HG03025 (cell line): ENCODE measurements around the gene RAB4A.
"Not testable (repeated sequence)": the region's sequence is repeated elsewhere in the genome, so short reads cannot be mapped to it uniquely, and the experiment has no call there.

Experiments
- ATAC-seq: cut with Tn5 transposase; IDR thresholded peaks from one replicate; pipeline ENCODE4 v1.9.1; 2021; ENCODE audit warnings: mild to moderate bottlenecking, moderate library complexity; ENCODE audit not compliant: unreplicated experiment, low FRiP score

The RAB4A gene

DNA sequence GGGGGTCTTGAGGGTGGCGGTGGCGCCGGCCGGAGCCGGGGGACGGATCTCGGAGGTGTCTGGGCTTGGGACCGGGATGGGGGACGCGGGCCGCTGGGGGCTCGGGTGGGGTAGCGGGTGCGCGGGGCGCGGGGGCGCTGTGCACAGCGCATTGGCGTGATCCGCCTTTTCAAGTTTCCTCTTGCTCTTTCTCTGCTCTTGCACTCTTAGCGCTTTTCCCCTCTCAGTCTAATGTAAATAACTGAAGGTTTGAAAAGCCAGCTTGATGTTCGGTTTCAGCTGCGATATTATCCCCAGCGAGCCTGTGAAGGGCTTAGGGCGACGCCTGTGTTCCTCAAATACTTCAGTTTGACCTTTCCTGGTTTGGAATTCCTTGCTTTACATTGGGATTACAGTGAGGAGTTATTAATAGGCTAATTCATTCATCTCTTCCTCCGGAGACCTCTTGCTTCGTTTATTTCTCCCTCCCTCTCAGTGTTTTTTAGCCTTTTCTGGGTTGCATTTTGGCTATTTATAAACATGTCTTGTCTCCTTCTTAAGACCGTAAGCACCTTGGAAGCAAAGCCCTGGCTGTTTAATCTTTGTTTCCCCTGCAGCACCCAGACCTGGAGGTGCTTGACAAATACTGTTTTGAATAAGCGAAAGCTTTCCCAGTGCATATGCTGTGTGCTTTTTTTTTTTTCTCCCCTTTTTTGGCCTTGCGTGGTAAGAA, 693 bp downstream of the RAB4A start:
- ATAC-seq: peak; percentile 56

- no peak for ATAC-seq
These were observed 1.6 kb downstream of the RAB4A start for GRCh38 chr1:229272164-229273158.

GRCh38 chr1:229273507-229274232, 2.8 kb downstream of the RAB4A start:
- ATAC-seq: no peak

DNA sequence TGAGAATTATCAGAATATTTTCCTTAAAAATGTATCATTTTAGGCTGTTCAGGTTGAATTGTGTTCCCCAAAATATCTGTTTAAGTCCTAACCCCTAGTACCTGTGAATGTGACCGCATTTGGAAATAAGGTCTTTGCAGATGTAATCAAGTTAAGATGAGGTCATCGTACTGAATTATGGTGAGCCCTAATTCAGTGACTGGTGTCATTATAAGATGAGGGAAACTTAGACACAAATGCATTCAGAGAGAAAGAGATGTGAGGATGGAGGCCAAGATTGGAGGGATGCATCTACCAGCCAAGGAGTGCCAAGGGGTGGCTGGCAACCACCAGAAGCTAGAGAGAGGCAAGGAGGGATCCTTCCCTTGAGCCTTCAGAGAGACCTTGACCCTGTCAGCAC, 4.1 kb downstream of the RAB4A start:
- ATAC-seq: no peak

DNA sequence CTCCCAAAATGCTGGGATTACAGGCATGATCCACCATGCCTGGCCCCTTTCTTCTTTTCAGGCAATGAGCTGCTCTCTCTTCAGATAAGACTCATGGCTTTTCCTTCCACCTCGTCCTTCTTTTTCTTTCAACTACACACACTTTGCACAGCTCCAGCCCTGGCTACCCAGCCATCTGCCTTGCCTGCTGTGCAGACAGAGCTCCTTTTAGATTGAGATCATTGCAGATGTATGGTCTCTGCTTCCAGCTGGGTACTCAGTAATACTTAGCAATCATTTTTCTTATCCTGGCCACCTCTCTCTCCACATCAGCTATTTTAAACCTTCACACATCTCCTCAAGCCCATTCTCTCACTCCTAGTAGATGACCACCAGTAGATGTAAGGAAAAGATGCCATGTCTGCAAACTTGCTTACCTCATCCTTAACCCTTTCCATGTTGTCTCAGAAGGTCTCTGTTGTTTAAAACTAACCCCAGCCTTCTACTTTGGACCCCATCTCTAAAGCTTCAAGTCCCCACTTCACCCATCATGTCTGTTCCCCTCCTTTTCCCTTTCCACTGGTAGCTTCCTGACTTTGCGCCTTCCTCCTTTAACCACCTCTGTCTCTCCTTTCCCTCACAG, 7.3 kb downstream of the RAB4A start:
- ATAC-seq: no peak

GRCh38 chr1:229279242-229279641, 8.3 kb downstream of the RAB4A start:
- no peak for ATAC-seq

- ATAC-seq: no peak
These were observed 9.3 kb downstream of the RAB4A start for GRCh38 chr1:229280037-229280828.

- ATAC-seq: no peak
These were observed 10.0 kb downstream of the RAB4A start for GRCh38 chr1:229280921-229281320.

- no peak for ATAC-seq
These were observed 10.5 kb downstream of the RAB4A start for GRCh38 chr1:229281339-229281926.

- ATAC-seq: no peak
These were observed 11.4 kb downstream of the RAB4A start for GRCh38 chr1:229282295-229282823.

DNA sequence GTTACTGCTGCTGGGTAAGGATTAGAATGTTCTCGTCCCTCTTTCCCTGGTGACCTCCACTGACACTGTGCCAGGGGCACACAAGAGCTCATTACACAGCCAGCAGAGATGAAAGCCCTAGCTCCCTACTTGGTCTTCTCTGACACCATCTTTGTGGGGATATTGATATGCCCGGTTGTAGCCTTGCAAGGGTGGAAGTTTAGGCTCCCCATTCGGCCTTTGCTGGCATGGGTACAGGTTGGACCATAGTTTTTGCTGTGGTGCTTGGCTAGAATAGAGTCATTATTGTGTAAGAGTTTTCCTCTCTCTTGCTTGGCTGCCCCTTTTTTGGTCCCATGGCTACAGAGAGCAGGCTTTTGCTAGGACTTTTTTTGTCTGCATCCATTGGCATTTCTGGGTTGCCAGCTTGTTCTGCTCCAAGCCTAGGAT, 12.3 kb downstream of the RAB4A start:
- ATAC-seq: no peak

DNA sequence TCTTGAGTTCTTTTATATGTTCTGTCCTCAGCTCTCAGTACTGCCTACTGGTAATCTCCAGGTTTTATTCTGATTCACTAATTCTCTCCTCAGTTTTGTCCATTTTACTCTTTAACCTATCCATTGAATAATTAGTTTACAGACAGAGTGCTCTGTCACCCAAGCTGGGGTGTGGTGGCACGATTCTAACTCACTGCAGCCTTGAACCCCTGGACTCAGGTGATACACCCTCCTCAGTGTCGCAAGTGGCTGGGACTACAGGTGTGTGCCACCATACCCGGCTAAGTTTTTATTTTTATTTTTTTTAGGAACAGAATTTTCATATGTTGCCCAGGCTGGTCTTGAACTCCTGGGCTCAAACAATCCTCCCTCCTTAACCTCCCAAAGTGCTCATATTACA, 14.0 kb downstream of the RAB4A start:
- ATAC-seq: no peak

DNA sequence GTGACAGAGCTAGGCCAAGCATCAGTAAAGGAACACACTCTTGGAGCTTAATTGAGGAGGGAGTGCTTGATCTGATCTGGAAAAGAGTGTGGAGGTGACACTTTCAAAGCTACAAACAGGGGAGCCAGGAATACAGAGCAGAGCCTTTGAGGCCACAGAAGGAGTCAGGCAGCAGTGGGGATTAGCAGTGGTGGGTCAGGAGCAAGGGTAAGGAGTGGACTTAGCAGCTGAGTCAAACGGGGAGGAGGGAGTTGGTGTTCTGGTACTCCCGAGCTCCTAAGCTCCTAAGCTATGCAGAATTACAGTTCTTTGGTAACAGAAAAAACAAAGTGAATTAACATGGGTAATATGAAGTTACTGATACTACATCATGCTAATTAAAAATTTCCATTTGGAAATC, 14.5 kb downstream of the RAB4A start:
- ATAC-seq: no peak

DNA sequence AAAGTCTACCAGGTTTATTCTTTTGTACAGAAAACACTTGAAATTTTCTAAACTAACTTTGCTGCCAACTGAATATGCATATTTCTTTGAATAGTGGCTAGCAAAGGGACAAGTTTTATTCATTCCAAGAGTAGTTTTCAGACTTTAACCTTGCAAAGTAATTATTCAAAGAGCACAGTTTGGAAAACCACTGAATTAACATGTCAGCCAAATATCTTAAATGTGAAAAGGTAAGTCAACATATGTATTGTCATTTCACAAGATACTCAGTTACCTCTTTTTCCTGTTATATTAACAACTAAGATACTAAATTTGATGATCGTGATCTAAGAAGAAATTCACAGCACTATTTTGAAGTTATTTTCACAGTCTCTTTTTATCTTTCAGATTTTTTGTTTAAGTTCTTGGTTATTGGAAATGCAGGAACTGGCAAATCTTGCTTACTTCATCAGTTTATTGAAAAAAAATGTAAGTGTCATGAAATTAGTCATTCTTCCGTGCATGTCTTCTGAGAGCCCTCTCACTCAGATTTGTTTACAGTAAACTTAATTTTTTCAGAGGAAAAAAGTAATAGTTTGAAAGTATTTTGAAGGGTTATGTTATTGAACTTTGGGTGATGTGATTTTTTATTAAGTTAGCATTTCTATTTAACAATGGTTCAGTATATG, 15.3 kb downstream of the RAB4A start:
- ATAC-seq: no peak

DNA sequence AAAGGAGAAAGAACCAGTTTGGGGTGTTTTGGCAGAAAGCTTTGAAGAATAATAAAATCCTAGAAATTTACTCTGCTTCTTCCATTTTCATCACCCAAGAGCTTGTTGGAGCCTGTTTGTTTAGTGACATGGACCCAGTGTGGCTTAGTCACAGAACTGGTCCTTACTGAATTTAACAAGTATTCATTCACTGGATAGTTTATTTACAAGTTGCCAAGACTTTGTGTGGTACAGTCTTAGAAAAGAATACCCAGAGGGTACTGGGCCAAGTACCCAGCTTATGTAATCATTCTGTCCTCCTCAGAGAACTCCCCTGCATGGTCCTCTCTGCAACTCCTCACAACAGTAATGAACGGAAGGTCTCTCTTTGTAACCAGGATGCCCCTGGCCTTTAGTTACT, 16.4 kb downstream of the RAB4A start:
- no peak for ATAC-seq

- no peak for ATAC-seq
These were observed 17.6 kb downstream of the RAB4A start for GRCh38 chr1:229288516-229288915.

DNA sequence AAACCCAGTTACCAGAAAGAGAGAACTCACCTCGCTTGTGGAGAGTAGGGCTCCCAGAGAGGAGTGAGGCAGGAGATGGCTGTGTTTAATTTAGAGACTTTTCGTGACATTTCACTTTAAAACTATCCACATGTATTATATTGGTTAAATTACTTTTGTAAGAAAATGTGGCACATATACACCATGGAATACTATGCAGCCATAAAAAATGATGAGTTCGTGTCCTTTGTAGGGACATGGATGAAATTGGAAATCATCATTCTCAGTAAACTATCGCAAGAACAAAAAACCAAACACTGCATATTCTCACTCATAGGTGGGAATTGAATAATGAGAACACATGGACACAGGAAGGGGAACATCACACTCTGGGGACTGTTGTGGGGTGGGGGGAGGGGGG, 20.8 kb downstream of the RAB4A start:
- not testable (repeated sequence) for ATAC-seq

DNA sequence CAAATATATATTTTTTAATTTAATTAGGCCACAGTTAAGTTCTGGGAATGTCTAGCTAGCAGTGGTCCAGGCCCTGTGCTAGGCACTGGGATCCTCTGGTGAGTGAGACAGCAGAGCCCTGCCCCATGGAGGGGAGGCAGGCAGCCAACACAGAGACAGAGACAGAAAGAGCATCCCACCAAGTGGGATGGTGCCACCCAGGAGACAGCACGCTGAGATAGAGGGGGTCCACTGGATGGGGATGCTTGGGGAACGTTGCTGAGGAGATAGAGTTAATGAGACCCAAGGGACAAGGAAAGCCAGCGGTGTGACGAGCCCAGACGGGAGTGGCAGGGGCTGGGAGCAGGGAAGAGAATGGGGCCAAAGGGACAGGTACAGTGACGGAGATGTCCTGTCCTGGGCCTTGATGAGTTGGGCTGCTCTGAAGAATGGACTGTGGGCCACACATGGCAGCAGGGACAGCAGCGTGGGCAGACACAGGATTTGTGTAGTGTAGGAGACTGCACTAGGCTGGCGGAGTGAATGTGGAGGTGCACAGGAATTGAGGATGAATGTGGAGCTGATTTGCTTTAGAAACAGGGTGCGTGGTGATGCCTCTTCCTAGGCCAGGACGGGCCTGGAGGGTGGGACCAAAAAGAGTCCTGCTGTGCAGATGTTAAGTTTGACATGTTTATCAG, 22.8 kb downstream of the RAB4A start:
- ATAC-seq: no peak
